HepG2 (cell line): ENCODE data around the gene STK39. TPM values are rescaled to one million over a fixed set of nuclear protein-coding genes. Genes with fewer than 3 reads are reported as not detected.

Source experiments
- ATAC-seq: fragments of 200-7000 bp; cut with Tn5 transposase; 3 replicates; pipeline ENCODE4 v1.9.1; 2020; ENCODE audit warnings: mild to moderate bottlenecking, moderate library complexity
- BruUV-seq: library from RNA; stranded (reverse); fragments of 400-500 nt; replicated peaks from 2 replicates; lab custom pipeline; 2021; lab: Mats Ljungman, UMichigan
- CTCF ChIA-PET: fragments of 300-600 bp; formaldehyde crosslinking; extraction: SDS; loops from one replicate; lab custom pipeline; 2021; ENCODE audit warnings: low total read pairs, inconsistent platforms, low intra/inter-chr PET ratio; lab: Yijun Ruan, JAX
- POLR2A ChIA-PET: fragments of 350-600 bp; sonication (Branson Sonifier 250); formaldehyde crosslinking; loops from one replicate; lab custom pipeline; 2020; ENCODE audit warnings: antibody characterized with exemption, inconsistent platforms; lab: Yijun Ruan, JAX
- DNase-seq: peaks from one replicate; pipeline ENCODE4 v3.0.0-alpha.2; 2015; ENCODE audit warnings: low spot score
- FAIRE-seq: peaks from 3 replicates; lab custom pipeline; 2011; peaks lifted over from hg19 to GRCh38; lab: Jason Lieb, UNC
- H2AFZ ChIP-seq: one replicate; pipeline ENCODE4 v1.6.1; 2011; ENCODE audit warnings: low read length, inconsistent platforms
- H3K27ac ChIP-seq: fragments of 300-600 bp; 3 replicates; pipeline ENCODE4 v1.8.0; 2011; ENCODE audit warnings: mixed run types, mild to moderate bottlenecking, mixed read lengths, low read length, inconsistent platforms; ENCODE audit not compliant: insufficient read depth; ENCODE audit errors: extremely low read length
- H3K27me3 ChIP-seq, 2 experiments: fragments of 200-600 bp in 1 of 2; 2 replicates in 1 of 2; 3 replicates in 1 of 2; pipeline versions ENCODE4 v1.6.0 to v1.8.0; 2011; ENCODE audit warnings: low read length in 2 of 2, mild to moderate bottlenecking in 2 of 2, moderate library complexity in 2 of 2, inconsistent platforms in 1 of 2; ENCODE audit not compliant: insufficient read depth in 2 of 2, control insufficient read depth in 1 of 2
- H3K36me3 ChIP-seq, 2 experiments: fragments of 200-600 bp in 1 of 2; replicated peaks in 1 of 2; 2 replicates in 1 of 2; 3 replicates in 1 of 2; pipeline versions ENCODE4 v1.5.1 to v1.8.0; 2011; ENCODE audit warnings: low read length in 2 of 2, inconsistent platforms in 1 of 2; ENCODE audit not compliant: insufficient read depth in 2 of 2, control insufficient read depth in 1 of 2
- H3K4me1 ChIP-seq: 2 replicates; pipeline ENCODE4 v1.5.1; 2012; ENCODE audit warnings: low read length, inconsistent platforms; ENCODE audit not compliant: insufficient read depth
- H3K4me2 ChIP-seq: 2 replicates; pipeline ENCODE4 v1.6.0; 2011; ENCODE audit warnings: low read depth, low read length, inconsistent platforms
- H3K4me3 ChIP-seq, 3 experiments: fragments of 200-600 bp in 1 of 3; sonication (generic), shearing (Covaris generic) in 1 of 3; replicated peaks in 1 of 3; 2 replicates each; pipeline ENCODE4 v1.5.1; 2011 to 2016; ENCODE audit warnings: low read length in 3 of 3, inconsistent platforms in 2 of 3, low read depth in 2 of 3, mild to moderate bottlenecking in 2 of 3, control low read depth in 1 of 3, mixed read lengths in 1 of 3; ENCODE audit not compliant: insufficient read depth in 1 of 3
- H3K79me2 ChIP-seq: one replicate; pipeline ENCODE4 v1.6.1; 2011; ENCODE audit warnings: low read length, inconsistent platforms; ENCODE audit not compliant: insufficient read depth
- H3K9ac ChIP-seq: 2 replicates; pipeline ENCODE4 v1.6.0; 2011; ENCODE audit warnings: mild to moderate bottlenecking, low read depth, low read length, inconsistent platforms; ENCODE audit not compliant: insufficient read depth
- H3K9me3 ChIP-seq: 2 replicates; pipeline ENCODE4 v1.5.1; 2012; ENCODE audit warnings: mild to moderate bottlenecking, low read length
- H4K20me1 ChIP-seq: 2 replicates; pipeline ENCODE4 v1.6.0; 2011; ENCODE audit warnings: inconsistent platforms, mild to moderate bottlenecking, low read length, moderate library complexity; ENCODE audit not compliant: insufficient read depth
- ELF3 ChIP-seq: IDR thresholded peaks from 2 replicates; pipeline ENCODE4 v1.6.1; 2016; ENCODE audit warnings: missing genetic modification reagents, missing compliant biosample characterization
- KLF12 ChIP-seq: sonication (generic); formaldehyde crosslinking; IDR thresholded peaks from 2 replicates; pipeline ENCODE4 v1.4.0; 2020; ENCODE audit warnings: missing genetic modification reagents, borderline replicate concordance
- PBX2 ChIP-seq: IDR thresholded peaks from 2 replicates; pipeline ENCODE4 v1.6.1; 2016; ENCODE audit warnings: control low read depth
- ZKSCAN1 ChIP-seq: fragments of 150-350 bp; IDR thresholded peaks from 2 replicates; pipeline ENCODE4 v1.6.1; 2014; ENCODE audit warnings: low read length
- ZNF225 ChIP-seq: sonication (generic); formaldehyde crosslinking; IDR thresholded peaks from 2 replicates; pipeline ENCODE4 v1.4.0; 2020; ENCODE audit warnings: mild to moderate bottlenecking, missing genetic modification reagents
- ZNF326 ChIP-seq: sonication (generic); formaldehyde crosslinking; IDR thresholded peaks from 2 replicates; pipeline ENCODE4 v1.4.0; 2020; ENCODE audit warnings: missing genetic modification reagents, borderline replicate concordance
- WGBS: methylation state at CpG from one replicate; pipeline ENCODE4 v1.1.6; 2017; ENCODE audit warnings: low lambda C conversion rate; 5-methylcytosine and 5-hydroxymethylcytosine counted together
- in situ Hi-C: cut with HindIII; loops from 2 replicates; pipeline ENCODE4 v1.10.0; 2017; ENCODE audit warnings: low pct_unique_long_range_greater_than_20kb; ENCODE audit not compliant: extremely low pct_ligation_motif_present
- intact Hi-C: fragments of 100-400 bp; cut with micrococcal nuclease; formaldehyde crosslinking; loops from one replicate; pipeline ENCODE4 v1.10.0; 2022; ENCODE audit not compliant: unreplicated experiment
- polyA plus RNA-seq, 8 experiments: library from polyadenylated mRNA; depleted of rRNA in 3 of 8; stranded (reverse) in 7 of 8; unstranded in 1 of 8; fragments of >200 nt; fragmentation: Illumina TruSeq in 4 of 8; extraction: Trizol in 4 of 8; gene quantifications; 2 replicates each; pipeline versions ENCODE4 v1.2.1 to v1.2.3, GENCODE V29; 2011 to 2016; ENCODE audit warnings: low read depth in 4 of 8, missing spikeins in 1 of 8, mixed read lengths in 1 of 8; ENCODE audit not compliant: insufficient read depth in 1 of 8
- total RNA-seq, 5 experiments: library from RNA; depleted of rRNA; stranded (reverse); fragments of >200 nt; fragmentation: Illumina TruSeq; extraction: Trizol; gene quantifications; 2 replicates each; pipeline ENCODE4 v1.2.3, GENCODE V29; 2016; ENCODE audit warnings: low read depth in 1 of 5
- TF ChIP-seq, protein P1 (sequence below): IDR thresholded peaks from 2 replicates; pipeline ENCODE4 v1.6.1; 2016; ENCODE audit warnings: low read depth

STK39 gene
- total and polyA plus RNA-seq, 2 of the 13 experiments (the other 11 are each of a cell fraction or from before 2014, with no cell fraction given) = 27.3 to 38.4 TPM

- no peak for TF ChIP-seq ZKSCAN1
- TF ChIP-seq, protein P1, sequence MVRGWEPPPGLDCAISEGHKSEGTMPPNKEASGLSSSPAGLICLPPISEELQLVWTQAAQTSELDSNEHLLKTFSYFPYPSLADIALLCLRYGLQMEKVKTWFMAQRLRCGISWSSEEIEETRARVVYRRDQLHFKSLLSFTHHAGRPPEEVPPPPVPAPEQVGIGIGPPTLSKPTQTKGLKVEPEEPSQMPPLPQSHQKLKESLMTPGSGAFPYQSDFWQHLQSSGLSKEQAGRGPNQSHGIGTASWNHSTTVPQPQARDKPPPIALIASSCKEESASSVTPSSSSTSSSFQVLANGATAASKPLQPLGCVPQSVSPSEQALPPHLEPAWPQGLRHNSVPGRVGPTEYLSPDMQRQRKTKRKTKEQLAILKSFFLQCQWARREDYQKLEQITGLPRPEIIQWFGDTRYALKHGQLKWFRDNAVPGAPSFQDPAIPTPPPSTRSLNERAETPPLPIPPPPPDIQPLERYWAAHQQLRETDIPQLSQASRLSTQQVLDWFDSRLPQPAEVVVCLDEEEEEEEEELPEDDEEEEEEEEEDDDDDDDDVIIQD = peak; percentile 27; the same call in 1 of the 2 replicates
- TF ChIP-seq ZNF225 (CRISPR knock-in tag) = no peak
- Histone ChIP-seq H3K4me1 (peaks cover 14% of the 10 kb centered on the region; the same call in 1 of the 2 replicates), H3K36me3 (peaks cover 7 to 38% of the 10 kb centered on the region in 2 experiments; a peak in 4 of 5 replicates), H3K4me2 (no peak overlapping the region), H3K27ac (no peak overlapping the region), H3K79me2 (no peaks in the 10 kb centered on the region), H2AFZ (no peak overlapping the region), H4K20me1 (no peaks in the 10 kb centered on the region), H3K27me3 (no peaks in the 10 kb centered on the region), H3K4me3 (no peak overlapping the region), H3K9ac (no peak overlapping the region), H3K9me3 (no peaks in the 10 kb centered on the region)
- DNase-seq (no peak), FAIRE-seq (no peak), ATAC-seq (peak; percentile 38; the same call in 2 of the 3 replicates)
- WGBS = 90% methylated on average over 3 of the region's 3 CpGs
- ChIA-PET POLR2A (no interaction called here), CTCF (no interaction called here)
- no TSS peak for BruUV-seq
- intact Hi-C loops = no loop called here
- in situ Hi-C loops = no loop called here
These were observed 188.7 kb downstream of the STK39 start for GRCh38 chr2:168058675-168059074.

DNA sequence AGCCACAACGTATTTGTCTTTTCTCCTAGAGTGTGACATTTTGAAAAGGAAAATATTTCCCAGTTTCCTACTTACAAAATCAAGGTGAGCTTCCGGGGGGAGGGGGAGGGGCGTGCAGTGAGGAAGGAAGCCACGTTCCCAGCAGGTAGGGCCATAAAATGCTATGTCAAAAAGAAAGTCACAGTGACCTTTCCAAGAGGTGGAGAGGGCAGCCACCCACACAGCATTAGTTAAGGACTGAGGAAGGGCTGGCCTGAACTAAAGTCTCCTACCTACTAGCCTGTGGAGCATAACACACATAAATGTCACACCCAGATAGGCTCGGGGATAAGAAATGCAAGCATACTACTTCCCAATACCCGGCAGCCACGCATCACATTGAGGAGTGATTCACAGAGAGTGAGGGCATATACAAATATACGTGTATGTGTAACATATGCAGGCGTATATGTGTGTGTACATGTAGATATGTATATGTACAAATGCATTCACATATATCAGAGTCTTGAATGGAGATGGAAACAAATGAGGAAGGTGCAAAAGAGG, 191.1 kb downstream of the STK39 start:
- no TSS peak for BruUV-seq
- ChIA-PET CTCF (no interaction called here), POLR2A (no interaction called here)
- ATAC-seq (no peak), DNase-seq (no peak), FAIRE-seq (no peak)
- Histone ChIP-seq H3K79me2 (no peaks in the 10 kb centered on the region), H3K4me3 (no peak overlapping the region), H3K36me3 (peaks cover 5 to 24% of the 10 kb centered on the region in 2 experiments; a peak in 3 of 5 replicates), H3K9ac (no peak overlapping the region), H3K4me1 (peaks cover 4% of the 10 kb centered on the region; the same call in 1 of the 2 replicates), H3K27ac (no peak overlapping the region), H2AFZ (no peak overlapping the region), H3K4me2 (no peak overlapping the region), H4K20me1 (no peaks in the 10 kb centered on the region), H3K27me3 (no peaks in the 10 kb centered on the region), H3K9me3 (no peaks in the 10 kb centered on the region)
- 92% methylated on average over 9 of the region's 9 CpGs for WGBS
- intact Hi-C loops = no loop called here
- in situ Hi-C loops = no loop called here
- no peak for TF ChIP-seq ZNF326 (CRISPR knock-in tag)
- no peak for TF ChIP-seq PBX2 (CRISPR knock-in tag)
- no peak for TF ChIP-seq KLF12 (CRISPR knock-in tag)
- no peak for TF ChIP-seq ELF3 (CRISPR knock-in tag)
